Measurements from ENCODE around the gene CDH1. TPM values are rescaled to one million over a fixed set of nuclear protein-coding genes. Genes with fewer than 3 reads are reported as not detected.

The CDH1 gene
- total and polyA plus RNA-seq, 11 donors = 0.08 to 5.3 (median 0.27) TPM; not detected in 8

GRCh38 chr16:68760671-68761275, 23.7 kb downstream of the CDH1 start:
- Histone ChIP-seq H3K36me3 (no peaks in the 10 kb centered on the region), H3K27ac (no peak overlapping the region), H3K27me3 (peaks cover 0 to 18% (median 0%) of the 10 kb centered on the region in 9 donors), H3K4me3 (no peak overlapping the region), H3K4me1 (no peaks in the 10 kb centered on the region), H3K9me3 (no peaks in the 10 kb centered on the region)
- intact Hi-C loops (cut with DNase I) = no loop called here
- WGBS, 4 donors = 57 to 58% (median 58%) methylated on average over 8 of the region's 8 CpGs
- no peak for DNase-seq
- no peak for ATAC-seq
- TF ChIP-seq POLR2A (IDR thresholded peaks at IDR 0.05) = no peak
- no peak for TF ChIP-seq CTCF (IDR thresholded peaks at IDR 0.05)

GRCh38 chr16:68762996-68763756, 26.1 kb downstream of the CDH1 start:
- no peaks in the 10 kb centered on the region for H3K4me1 ChIP-seq
- ATAC-seq (no peak), DNase-seq (no peak)
- peaks cover 0 to 18% (median 0%) of the 10 kb centered on the region in 9 donors for H3K27me3 ChIP-seq
- H3K36me3 ChIP-seq = no peaks in the 10 kb centered on the region
- TF ChIP-seq CTCF (IDR thresholded peaks at IDR 0.05) = no peak
- TF ChIP-seq POLR2A (IDR thresholded peaks at IDR 0.05) = no peak
- 23 to 39% (median 33%) methylated on average over 6 of the region's 6 CpGs for WGBS, 4 donors
- no peaks in the 10 kb centered on the region for H3K9me3 ChIP-seq
- no peak overlapping the region for H3K4me3 ChIP-seq
- intact Hi-C loops (cut with DNase I) = no loop called here
- no peak overlapping the region for H3K27ac ChIP-seq

GRCh38 chr16:68764862-68765261, 27.8 kb downstream of the CDH1 start:
- Histone ChIP-seq H3K27me3 (peaks cover 0 to 18% (median 0%) of the 10 kb centered on the region in 9 donors), H3K4me3 (no peak overlapping the region), H3K4me1 (no peaks in the 10 kb centered on the region), H3K9me3 (no peaks in the 10 kb centered on the region), H3K36me3 (no peaks in the 10 kb centered on the region), H3K27ac (no peak overlapping the region)
- no peak for TF ChIP-seq CTCF (IDR thresholded peaks at IDR 0.05)
- TF ChIP-seq POLR2A (IDR thresholded peaks at IDR 0.05) = no peak
- ATAC-seq (no peak), DNase-seq (no peak)
- intact Hi-C loops (cut with DNase I) = no loop called here
- WGBS, 4 donors = 83 to 89% (median 85%) methylated on average over 8 of the region's 8 CpGs

- H3K4me3 ChIP-seq = no peak overlapping the region
- WGBS, 4 donors = 59 to 71% (median 68%) methylated on average over 1 of the region's 1 CpG
- ATAC-seq (no peak), DNase-seq (no peak)
- no peaks in the 10 kb centered on the region for H3K36me3 ChIP-seq
- intact Hi-C loops (cut with DNase I) = no loop called here
- peaks cover 0 to 22% (median 0%) of the 10 kb centered on the region in 9 donors for H3K27me3 ChIP-seq
- H3K4me1 ChIP-seq = no peaks in the 10 kb centered on the region
- TF ChIP-seq CTCF (IDR thresholded peaks at IDR 0.05) = no peak
- no peaks in the 10 kb centered on the region for H3K9me3 ChIP-seq
- no peak overlapping the region for H3K27ac ChIP-seq
These were observed 30.5 kb downstream of the CDH1 start for GRCh38 chr16:68767581-68767980.

Data from heart left ventricle (tissue), 16 donors.